Common myeloid progenitor, CD34-positive (primary cell): Measurements from ENCODE around the gene RTN1.

Experiments
- CTCF ChIA-PET: fragments of 350-600 bp; sonication (Branson Sonifier 250); formaldehyde crosslinking; loops from one replicate; lab custom pipeline; 2021; ENCODE audit warnings: antibody characterized with exemption; lab: Charles Lee
- POLR2A ChIA-PET: fragments of 350-600 bp; sonication (Branson Sonifier 250); formaldehyde crosslinking; loops from one replicate; lab custom pipeline; 2021; ENCODE audit warnings: antibody characterized with exemption; lab: Charles Lee
- DNase-seq, 3 donors: peaks; one replicate each; pipeline versions ENCODE4 v3.0.0 to v3.0.0-alpha.2; 2013
- H3K27ac ChIP-seq, 2 experiments: 1 replicate in 1 of 2; 2 replicates in 1 of 2; pipeline ENCODE4 v1.7.0; 2013; ENCODE audit warnings: inconsistent platforms in 2 of 2, low read length in 2 of 2, mild to moderate bottlenecking in 2 of 2, low read depth in 1 of 2, moderate library complexity in 1 of 2; ENCODE audit not compliant: severe bottlenecking in 2 of 2, insufficient read depth in 1 of 2, poor library complexity in 1 of 2
- H3K27me3 ChIP-seq, 5 experiments: replicated peaks in 2 of 5; 1 replicate in 3 of 5; 2 replicates in 2 of 5; pipeline versions ENCODE4 v1.6.1 to v1.7.0; 2013; ENCODE audit warnings: low read length in 4 of 5, mild to moderate bottlenecking in 2 of 5, moderate library complexity in 2 of 5, inconsistent platforms in 1 of 5; ENCODE audit not compliant: insufficient read depth in 5 of 5, control insufficient read depth in 4 of 5
- H3K36me3 ChIP-seq, 4 experiments: 1 replicate in 2 of 4; 2 replicates in 2 of 4; pipeline versions ENCODE4 v1.6.1 to v1.7.0; 2013; ENCODE audit warnings: low read length in 3 of 4, control low read depth in 1 of 4, mild to moderate bottlenecking in 1 of 4; ENCODE audit not compliant: control insufficient read depth in 4 of 4, insufficient read depth in 4 of 4
- H3K4me1 ChIP-seq, 4 experiments: 1 replicate in 3 of 4; 2 replicates in 1 of 4; pipeline versions ENCODE4 v1.6.1 to v1.7.1; 2013; ENCODE audit warnings: low read length in 3 of 4, mild to moderate bottlenecking in 3 of 4, control low read depth in 1 of 4, inconsistent platforms in 1 of 4, moderate library complexity in 1 of 4; ENCODE audit not compliant: control insufficient read depth in 4 of 4, insufficient read depth in 4 of 4; ENCODE audit errors: control extremely low read depth in 1 of 4
- H3K4me3 ChIP-seq, 7 experiments: 1 replicate in 4 of 7; 2 replicates in 3 of 7; pipeline versions ENCODE4 v1.5.1 to v1.7.0; 2013; ENCODE audit warnings: mild to moderate bottlenecking in 7 of 7, low read length in 6 of 7, moderate library complexity in 6 of 7, inconsistent platforms in 2 of 7, low read depth in 2 of 7, control low read depth in 1 of 7; ENCODE audit not compliant: insufficient read depth in 4 of 7, control insufficient read depth in 1 of 7; ENCODE audit errors: extremely low read depth in 1 of 7
- H3K9me3 ChIP-seq, 5 experiments: 1 replicate in 4 of 5; 2 replicates in 1 of 5; pipeline versions ENCODE4 v1.6.1 to v1.7.1; 2013; ENCODE audit warnings: low read length in 4 of 5, mild to moderate bottlenecking in 2 of 5, inconsistent platforms in 1 of 5, low read depth in 1 of 5, moderate library complexity in 1 of 5; ENCODE audit not compliant: control insufficient read depth in 4 of 5, insufficient read depth in 2 of 5; ENCODE audit errors: control extremely low read depth in 1 of 5
- WGBS: methylation state at CpG from one replicate; pipeline ENCODE4 v1.1.5; 2013; ENCODE audit not compliant: insufficient coverage; 5-methylcytosine and 5-hydroxymethylcytosine counted together

Gene RTN1

DNA sequence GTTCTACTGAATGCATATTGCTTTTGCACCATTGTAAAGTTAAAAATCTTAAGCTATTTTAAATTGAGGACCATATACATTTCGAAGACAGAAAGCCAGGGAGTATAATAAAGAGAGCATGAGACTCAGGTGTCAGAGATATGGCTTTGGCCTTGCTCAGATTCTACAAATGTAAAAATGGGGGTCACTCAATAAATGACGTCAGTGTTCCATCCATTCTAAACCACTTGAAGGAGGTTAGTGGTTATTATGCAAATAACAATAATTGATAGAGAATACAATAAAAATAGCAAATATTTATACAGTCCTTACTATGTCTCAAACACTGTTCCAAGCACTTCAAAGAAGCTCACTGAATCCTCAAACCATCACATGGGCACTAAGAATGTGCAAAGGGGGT lies 20.1 kb downstream of the RTN1 start:
- Histone ChIP-seq H3K27me3 (no peaks in the 10 kb centered on the region), H3K36me3 (no peaks in the 10 kb centered on the region), H3K4me3 (no peak overlapping the region), H3K27ac (no peak overlapping the region), H3K4me1 (peaks cover 0 to 5% (median 1%) of the 10 kb centered on the region in 4 experiments), H3K9me3 (peaks cover 0 to under 1% (median 0%) of the 10 kb centered on the region in 5 experiments)
- DNase-seq = no peak
- ChIA-PET POLR2A (no interaction called here), CTCF (interaction anchor here (0.6 kb wide), 1 partner anchor 408 kb away, joined by 3 read pairs; no protein-coding TSS in a partner anchor)
- WGBS = 100% methylated on average over 1 of the region's 2 CpGs

DNA sequence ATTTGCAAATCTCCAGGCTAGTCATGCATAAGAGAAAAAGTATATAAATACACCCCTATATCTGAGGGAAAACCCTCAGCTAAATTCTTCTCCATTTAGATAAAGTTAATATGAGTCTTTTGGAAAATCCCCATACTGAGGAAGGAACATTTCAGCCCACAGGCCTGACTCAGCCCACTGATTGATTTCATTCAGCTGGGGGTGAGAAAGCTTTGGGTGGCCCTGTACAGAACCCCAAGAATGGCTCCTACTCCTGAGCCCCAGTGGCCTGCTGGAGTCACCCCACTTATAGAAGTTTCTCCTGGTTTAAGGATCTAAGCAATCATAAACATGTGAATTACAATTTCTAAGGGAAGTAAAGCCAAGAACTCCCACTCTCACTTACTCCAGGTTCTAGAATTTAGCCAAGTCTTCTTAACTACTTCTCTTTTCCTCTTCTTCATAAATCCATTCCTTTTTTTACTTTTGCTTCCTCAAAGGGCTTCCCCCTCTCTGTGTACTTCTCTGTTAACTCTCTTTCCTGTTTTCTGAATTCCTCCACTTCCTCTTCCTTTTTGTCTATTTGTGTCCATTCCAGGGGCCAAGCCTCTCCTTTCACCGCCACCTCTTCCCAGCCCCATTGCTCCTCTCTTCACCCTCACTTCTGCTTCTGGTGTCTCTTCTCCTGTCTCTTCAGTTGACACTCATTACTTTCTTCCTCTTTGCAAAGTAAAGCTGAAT lies 21.0 kb downstream of the RTN1 start:
- 92% methylated on average over 1 of the region's 1 CpG for WGBS
- no peak for DNase-seq
- Histone ChIP-seq H3K27me3 (no peaks in the 10 kb centered on the region), H3K4me1 (peaks cover 0 to 5% (median 1%) of the 10 kb centered on the region in 4 experiments), H3K4me3 (no peak overlapping the region), H3K9me3 (no peaks in the 10 kb centered on the region), H3K27ac (no peak overlapping the region), H3K36me3 (no peaks in the 10 kb centered on the region)
- ChIA-PET POLR2A (no interaction called here), CTCF (no interaction called here)

DNA sequence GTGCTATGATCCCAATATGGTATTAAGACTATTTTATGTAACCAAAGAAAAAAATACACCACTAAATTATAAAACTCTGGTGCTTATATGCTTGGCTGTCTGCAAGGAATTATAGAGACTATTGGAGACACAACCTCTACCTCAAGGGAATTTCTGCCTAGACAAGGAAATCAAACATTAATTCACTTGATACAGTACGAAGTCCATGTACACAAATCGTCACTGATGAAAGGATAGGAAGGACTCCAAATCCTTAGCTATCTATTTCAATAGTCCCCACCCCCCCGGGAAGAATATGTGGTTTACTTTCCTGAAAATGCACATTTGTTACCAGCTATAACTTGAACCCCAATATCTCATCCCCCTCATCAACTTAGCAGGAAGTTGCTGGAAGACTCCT lies 21.9 kb downstream of the RTN1 start:
- H3K36me3 ChIP-seq = no peaks in the 10 kb centered on the region
- H3K9me3 ChIP-seq = no peaks in the 10 kb centered on the region
- DNase-seq = no peak
- no peak overlapping the region for H3K4me3 ChIP-seq
- ChIA-PET POLR2A (no interaction called here), CTCF (no interaction called here)
- peaks cover 0 to 5% (median 1%) of the 10 kb centered on the region in 4 experiments for H3K4me1 ChIP-seq
- H3K27me3 ChIP-seq = peaks cover 0 to 2% (median 0%) of the 10 kb centered on the region in 5 experiments
- H3K27ac ChIP-seq = no peak overlapping the region
- 100% methylated on average over 2 of the region's 3 CpGs for WGBS

DNA sequence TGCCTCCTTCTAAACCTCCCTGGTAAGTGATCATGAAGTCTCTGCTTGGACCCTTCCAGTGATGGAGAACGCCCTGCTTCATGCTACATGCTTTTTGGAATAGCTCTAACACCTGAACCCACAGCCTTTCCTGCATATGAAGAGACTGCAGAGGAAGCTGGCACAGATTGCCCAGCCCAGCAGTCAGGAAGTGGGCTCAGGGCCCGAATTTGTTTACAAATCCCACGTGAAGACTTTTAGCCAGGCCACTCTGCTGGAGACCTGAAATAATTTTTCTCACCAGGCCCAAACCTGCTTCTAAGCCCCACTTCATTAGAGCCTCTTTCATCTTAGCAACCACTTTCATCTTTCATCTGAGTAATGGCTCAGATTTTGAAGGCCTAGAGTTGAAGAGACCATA lies 22.9 kb downstream of the RTN1 start:
- H3K4me3 ChIP-seq = no peak overlapping the region
- POLR2A ChIA-PET = no interaction called here
- WGBS = 9% methylated on average over 3 of the region's 3 CpGs

DNA sequence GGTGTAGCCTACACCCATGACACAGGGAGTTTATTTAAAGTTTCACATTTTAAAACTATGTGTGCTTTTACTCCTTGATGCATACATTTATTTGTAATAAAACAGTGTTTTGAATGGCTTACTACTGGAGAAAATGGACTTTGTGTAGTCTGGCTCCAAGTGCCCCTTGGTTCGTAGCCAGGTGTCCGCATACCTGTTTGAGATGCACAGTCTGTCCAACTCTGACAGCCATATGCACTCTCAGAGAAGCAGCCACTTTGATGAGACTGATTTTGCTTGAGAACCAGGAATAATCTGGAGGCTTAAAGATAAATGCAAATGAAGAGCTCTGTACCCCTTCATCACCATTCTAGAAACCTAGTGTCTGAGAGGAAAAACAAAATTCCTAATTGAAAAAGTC lies 24.0 kb downstream of the RTN1 start:
- H3K4me1 ChIP-seq = peaks cover 0 to 5% (median 1%) of the 10 kb centered on the region in 4 experiments
- ChIA-PET CTCF (no interaction called here), POLR2A (no interaction called here)
- 88% methylated on average over 2 of the region's 2 CpGs for WGBS
- H3K27me3 ChIP-seq = peaks cover 0 to 2% (median 0%) of the 10 kb centered on the region in 5 experiments
- no peak for DNase-seq
- H3K9me3 ChIP-seq = no peaks in the 10 kb centered on the region
- H3K27ac ChIP-seq = no peak overlapping the region
- H3K36me3 ChIP-seq = no peaks in the 10 kb centered on the region
- H3K4me3 ChIP-seq = no peak overlapping the region

More for the DNA sequence above, 22.9 kb downstream of the RTN1 start:
- no peak for DNase-seq
- Histone ChIP-seq H3K27ac (no peak overlapping the region), H3K27me3 (peaks cover 0 to 2% (median 0%) of the 10 kb centered on the region in 5 experiments), H3K9me3 (no peaks in the 10 kb centered on the region), H3K4me1 (peaks cover 0 to 5% (median 1%) of the 10 kb centered on the region in 4 experiments), H3K36me3 (no peaks in the 10 kb centered on the region)
- CTCF ChIA-PET = no interaction called here

DNA sequence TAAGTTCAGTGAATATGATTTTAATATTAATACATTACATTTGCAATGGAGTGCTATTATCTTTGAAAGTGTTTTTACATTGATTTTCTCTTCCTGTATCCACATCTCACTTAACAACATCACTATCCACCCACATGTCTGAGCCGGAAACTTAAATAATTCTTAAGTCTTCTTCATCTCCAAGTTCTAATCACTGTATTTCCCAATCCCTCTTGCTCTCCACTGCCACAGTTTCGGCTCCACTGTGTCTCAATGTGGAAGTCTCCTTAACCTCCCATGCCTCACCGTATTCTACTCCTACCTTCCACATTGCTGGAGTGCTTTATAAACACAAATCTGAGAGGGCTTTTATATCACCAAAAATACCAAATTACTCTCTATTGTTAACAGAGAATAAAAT lies 25.3 kb downstream of the RTN1 start:
- Histone ChIP-seq H3K4me1 (peaks cover 0 to 5% (median 1%) of the 10 kb centered on the region in 4 experiments), H3K27me3 (peaks cover 0 to 2% (median 0%) of the 10 kb centered on the region in 5 experiments), H3K4me3 (no peak overlapping the region), H3K36me3 (no peaks in the 10 kb centered on the region), H3K27ac (no peak overlapping the region), H3K9me3 (no peaks in the 10 kb centered on the region)
- DNase-seq = no peak
- 100% methylated on average over 3 of the region's 3 CpGs for WGBS
- POLR2A ChIA-PET = no interaction called here
- CTCF ChIA-PET = no interaction called here

DNA sequence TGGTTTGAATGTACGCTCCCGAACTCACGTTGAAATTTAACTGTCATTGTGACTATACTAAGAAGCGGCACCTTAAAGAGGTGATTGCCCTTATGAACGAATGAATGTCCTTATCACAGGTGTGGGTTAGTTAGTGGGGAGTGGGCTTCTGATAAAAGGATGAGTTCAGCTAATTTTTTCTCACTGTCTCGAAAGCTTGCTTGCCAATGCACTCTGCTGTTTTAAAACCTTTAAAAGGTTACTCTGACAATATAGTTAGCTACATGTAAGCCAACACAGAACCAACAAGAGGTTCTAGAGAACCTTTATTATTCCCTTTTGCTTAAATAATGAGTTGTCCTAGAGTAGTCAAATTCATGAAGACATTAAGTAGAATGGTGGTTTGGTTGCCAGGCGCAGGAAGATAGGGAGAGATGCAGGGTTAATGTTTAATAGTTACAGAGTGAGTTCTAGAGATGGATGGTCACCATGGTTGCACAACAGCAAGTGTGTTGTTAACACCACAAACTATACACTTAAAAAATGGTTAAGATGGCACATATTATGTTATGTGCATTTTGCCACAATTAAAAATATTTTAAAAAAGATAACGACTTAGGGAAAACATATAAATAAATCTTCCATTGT lies 26.3 kb downstream of the RTN1 start:
- no peak overlapping the region for H3K27ac ChIP-seq
- H3K9me3 ChIP-seq = no peaks in the 10 kb centered on the region
- H3K27me3 ChIP-seq = peaks cover 0 to 2% (median 0%) of the 10 kb centered on the region in 5 experiments
- no peaks in the 10 kb centered on the region for H3K36me3 ChIP-seq
- WGBS = 98% methylated on average over 4 of the region's 8 CpGs
- DNase-seq = no peak
- peaks cover 0 to 3% (median under 1%) of the 10 kb centered on the region in 4 experiments for H3K4me1 ChIP-seq
- CTCF ChIA-PET = interaction anchor here (1.3 kb wide), 1 partner anchor 121 kb away, joined by 3 read pairs; no protein-coding TSS in a partner anchor
- POLR2A ChIA-PET = no interaction called here
- H3K4me3 ChIP-seq = no peak overlapping the region
